HG03520 (cell line): ENCODE results near the gene CNNM1.

ENCODE experiments used
- ATAC-seq: cut with Tn5 transposase; IDR thresholded peaks from one replicate; pipeline ENCODE4 v1.9.1; 2021; ENCODE audit warnings: mild to moderate bottlenecking, moderate library complexity; ENCODE audit not compliant: unreplicated experiment

CNNM1 gene

GRCh38 chr10:99337311-99337811, 8.2 kb downstream of the CNNM1 start:
- no peak for ATAC-seq

- ATAC-seq = no peak
These were observed 8.7 kb downstream of the CNNM1 start for GRCh38 chr10:99337901-99338300.

GRCh38 chr10:99339077-99339476, 9.9 kb downstream of the CNNM1 start:
- no peak for ATAC-seq

- no peak for ATAC-seq
These were observed 10.4 kb downstream of the CNNM1 start for GRCh38 chr10:99339563-99340047.

- no peak for ATAC-seq
These were observed 11.5 kb downstream of the CNNM1 start for GRCh38 chr10:99340650-99341049.

- ATAC-seq = no peak
These were observed 12.1 kb downstream of the CNNM1 start for GRCh38 chr10:99341248-99341647.

- ATAC-seq = no peak
These were observed 12.8 kb downstream of the CNNM1 start for GRCh38 chr10:99341860-99342490.

- no peak for ATAC-seq
These were observed 14.1 kb downstream of the CNNM1 start for GRCh38 chr10:99343262-99343661.

- ATAC-seq = no peak
These were observed 15.6 kb downstream of the CNNM1 start for GRCh38 chr10:99344715-99345114.

- no peak for ATAC-seq
These were observed 16.2 kb downstream of the CNNM1 start for GRCh38 chr10:99345350-99345749.

- ATAC-seq = no peak
These were observed 17.1 kb downstream of the CNNM1 start for GRCh38 chr10:99346247-99346646.

- no peak for ATAC-seq
These were observed 18.5 kb downstream of the CNNM1 start for GRCh38 chr10:99347672-99348071.

- ATAC-seq = no peak
These were observed 24.0 kb downstream of the CNNM1 start for GRCh38 chr10:99353182-99353581.

GRCh38 chr10:99357691-99358090, 28.5 kb downstream of the CNNM1 start:
- ATAC-seq = no peak

- no peak for ATAC-seq
These were observed 28.9 kb downstream of the CNNM1 start for GRCh38 chr10:99358101-99358500.

GRCh38 chr10:99360934-99361333, 31.8 kb downstream of the CNNM1 start:
- ATAC-seq = no peak

- ATAC-seq = no peak
These were observed 35.0 kb downstream of the CNNM1 start for GRCh38 chr10:99364125-99364524.

- ATAC-seq = no peak
These were observed 36.2 kb downstream of the CNNM1 start for GRCh38 chr10:99365311-99365710.

GRCh38 chr10:99365736-99366135, 36.6 kb downstream of the CNNM1 start:
- ATAC-seq = no peak

GRCh38 chr10:99366666-99367065, 37.5 kb downstream of the CNNM1 start:
- no peak for ATAC-seq

GRCh38 chr10:99368646-99369045, 39.5 kb downstream of the CNNM1 start:
- ATAC-seq = no peak

GRCh38 chr10:99369126-99369525, 40.0 kb downstream of the CNNM1 start:
- no peak for ATAC-seq

GRCh38 chr10:99369551-99369950, 40.4 kb downstream of the CNNM1 start:
- no peak for ATAC-seq
